BE2C (cell line): ENCODE results near the gene ZNF701.
"Not testable (repeated sequence)": the region's sequence is repeated elsewhere in the genome, so short reads cannot be mapped to it uniquely, and the experiment has no call there.

ENCODE experiments used
- DNase-seq: peaks from one replicate; pipeline ENCODE4 v3.0.0-alpha.2; 2020
- H3K27me3 ChIP-seq: fragments of 250-450 bp; sonication (Bioruptor Pico); 2 replicates; pipeline ENCODE4 v1.5.1; 2020; ENCODE audit warnings: mild to moderate bottlenecking
- H3K36me3 ChIP-seq: fragments of 250-450 bp; sonication (Bioruptor Pico); 2 replicates; pipeline ENCODE4 v1.5.1; 2020; ENCODE audit warnings: mild to moderate bottlenecking
- H3K4me1 ChIP-seq: fragments of 250-450 bp; sonication (Bioruptor Pico); 2 replicates; pipeline ENCODE4 v1.5.1; 2020
- H3K4me3 ChIP-seq: 2 replicates; pipeline ENCODE4 v1.5.1; 2011; ENCODE audit warnings: low read depth, low read length
- H3K9me3 ChIP-seq: fragments of 250-450 bp; sonication (Bioruptor Pico); 2 replicates; pipeline ENCODE4 v1.5.1; 2020
- CTCF ChIP-seq: IDR thresholded peaks from 2 replicates; pipeline ENCODE4 v1.5.1; 2012; ENCODE audit warnings: mild to moderate bottlenecking, low read depth, low read length

ZNF701 gene

DNA sequence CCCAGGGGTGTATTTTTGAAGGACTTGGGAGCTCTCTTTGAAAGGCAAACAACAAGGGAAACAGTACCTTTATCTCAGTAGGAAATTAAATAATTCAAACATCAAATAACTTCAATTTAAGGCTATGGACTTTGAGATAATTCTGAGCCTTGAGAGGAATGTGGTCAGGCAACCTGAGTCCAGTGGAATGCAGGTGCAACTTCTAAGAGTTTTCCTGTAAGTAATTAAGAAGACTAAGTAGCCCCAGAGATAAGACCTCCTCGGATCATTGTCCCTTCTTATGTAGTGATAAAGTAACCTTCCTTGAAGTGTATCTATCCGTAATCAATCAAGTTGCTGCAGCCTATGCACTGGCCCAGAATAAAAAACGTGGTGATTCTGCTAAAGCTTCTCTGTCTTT, 29.2 kb downstream of the ZNF701 start:
- TF ChIP-seq CTCF = no peak
- H3K9me3 ChIP-seq = no peaks in the 10 kb centered on the region; the same call in 1 of the 2 replicates
- no peak for DNase-seq
- 0 out of 2 replicates have a peak, but pooled peaks cover 2% of the 10 kb centered on the region for H3K27me3 ChIP-seq
- no peaks in the 10 kb centered on the region for H3K4me1 ChIP-seq
- H3K36me3 ChIP-seq = no peaks in the 10 kb centered on the region
- H3K4me3 ChIP-seq = no peak overlapping the region

DNA sequence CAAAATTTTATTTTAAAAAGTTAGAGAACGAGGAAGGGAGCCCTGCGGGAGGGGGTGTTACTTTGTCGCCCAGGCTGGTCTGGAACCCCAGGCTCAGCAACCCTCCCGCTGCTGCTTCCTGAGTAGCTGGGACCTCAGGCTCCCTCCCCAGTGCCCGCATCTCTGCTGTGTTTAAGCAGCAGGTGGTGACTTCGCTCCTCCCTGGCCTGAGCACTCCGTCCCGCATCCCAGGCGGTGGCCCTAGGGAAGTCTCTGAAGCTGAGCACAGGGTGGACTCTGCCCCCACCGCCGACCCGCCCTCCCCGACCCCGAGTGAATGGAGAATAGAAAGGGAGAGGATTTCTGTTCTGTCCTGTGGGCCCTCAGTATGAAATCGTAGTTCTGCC, 30.5 kb downstream of the ZNF701 start:
- H3K36me3 ChIP-seq = no peaks in the 10 kb centered on the region

GRCh38 chr19:52601025-52601973, 31.2 kb downstream of the ZNF701 start:
- H3K4me1 ChIP-seq = no peaks in the 10 kb centered on the region

More for the DNA sequence above, 30.5 kb downstream of the ZNF701 start:
- Histone ChIP-seq H3K9me3 (no peaks in the 10 kb centered on the region; the same call in 1 of the 2 replicates), H3K27me3 (0 out of 2 replicates have a peak, but pooled peaks cover 2% of the 10 kb centered on the region), H3K4me1 (no peaks in the 10 kb centered on the region), H3K4me3 (peak overlapping the region; percentile 61)
- TF ChIP-seq CTCF = no peak
- DNase-seq = no peak

DNA sequence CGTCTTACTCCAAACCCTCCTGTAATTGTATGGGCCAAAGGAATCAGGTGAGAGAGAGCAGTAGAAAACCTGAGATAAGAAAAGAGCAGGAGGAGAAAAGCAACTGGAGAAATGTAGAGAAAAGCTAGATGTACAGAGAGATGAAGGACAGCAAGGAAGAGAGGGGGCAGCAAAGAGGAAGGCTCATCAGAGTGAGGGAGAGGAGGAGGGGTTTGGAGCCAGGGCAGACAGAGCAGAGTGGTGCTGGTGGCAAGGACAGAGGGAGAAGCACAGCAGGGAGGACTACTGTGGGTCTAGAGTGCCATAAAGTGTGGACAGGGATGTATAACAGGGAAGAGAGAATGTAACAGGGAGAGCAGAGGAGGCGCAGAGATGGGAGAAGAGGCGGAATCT, 31.9 kb downstream of the ZNF701 start:
- not testable (repeated sequence) for H3K4me1 ChIP-seq, H3K36me3 ChIP-seq, H3K9me3 ChIP-seq, DNase-seq, H3K27me3 ChIP-seq, H3K4me3 ChIP-seq

More at GRCh38 chr19:52601025-52601973, 31.2 kb downstream of the ZNF701 start:
- H3K4me3 ChIP-seq = peak overlapping the region; percentile 61
- peak; percentile 93 for DNase-seq
- no peaks in the 10 kb centered on the region for H3K36me3 ChIP-seq
- peak; percentile 26; the same call in 1 of the 2 replicates for TF ChIP-seq CTCF
- no peaks in the 10 kb centered on the region; the same call in 1 of the 2 replicates for H3K9me3 ChIP-seq
- 0 out of 2 replicates have a peak, but pooled peaks cover 2% of the 10 kb centered on the region for H3K27me3 ChIP-seq

DNA sequence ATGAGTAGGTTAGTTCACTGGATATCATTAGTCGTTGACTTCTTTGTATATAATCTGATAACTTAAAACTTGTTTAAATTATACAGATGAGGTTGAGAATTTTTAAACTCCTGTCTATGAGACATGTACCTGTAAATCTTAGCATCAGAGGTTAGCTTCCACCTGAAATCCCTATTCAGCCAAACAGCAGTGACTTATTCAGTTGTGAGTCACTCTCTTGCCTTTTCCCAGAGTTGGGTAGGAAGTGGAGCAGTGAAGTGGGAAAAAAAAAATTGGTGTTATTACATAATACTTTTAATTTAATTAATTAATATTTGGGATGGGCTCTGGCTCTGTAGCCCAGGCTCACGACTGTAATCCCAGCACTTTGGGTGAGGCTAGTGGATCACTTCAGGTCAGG, 32.9 kb downstream of the ZNF701 start:
- Histone ChIP-seq H3K9me3 (no peaks in the 10 kb centered on the region; the same call in 1 of the 2 replicates), H3K4me1 (no peaks in the 10 kb centered on the region), H3K4me3 (no peak overlapping the region), H3K36me3 (no peaks in the 10 kb centered on the region), H3K27me3 (0 out of 2 replicates have a peak, but pooled peaks cover 2% of the 10 kb centered on the region)
- no peak for DNase-seq
- no peak for TF ChIP-seq CTCF

- no peaks in the 10 kb centered on the region for H3K4me1 ChIP-seq
- TF ChIP-seq CTCF = no peak
- 0 out of 2 replicates have a peak, but pooled peaks cover 2% of the 10 kb centered on the region for H3K27me3 ChIP-seq
- no peak overlapping the region for H3K4me3 ChIP-seq
- H3K36me3 ChIP-seq = no peaks in the 10 kb centered on the region
- no peak for DNase-seq
- no peaks in the 10 kb centered on the region; the same call in 1 of the 2 replicates for H3K9me3 ChIP-seq
Observed at GRCh38 chr19:52603558-52604207, 33.6 kb downstream of the ZNF701 start.
